ENCODE data around the gene NOS2. TPM values are rescaled to one million over a fixed set of nuclear protein-coding genes. Genes with fewer than 3 reads are reported as not detected.

NOS2 gene
- total RNA-seq, 6 donors from 2014 or later: 0.29 to 1.7 (median 0.78) TPM; not detected in 1

DNA sequence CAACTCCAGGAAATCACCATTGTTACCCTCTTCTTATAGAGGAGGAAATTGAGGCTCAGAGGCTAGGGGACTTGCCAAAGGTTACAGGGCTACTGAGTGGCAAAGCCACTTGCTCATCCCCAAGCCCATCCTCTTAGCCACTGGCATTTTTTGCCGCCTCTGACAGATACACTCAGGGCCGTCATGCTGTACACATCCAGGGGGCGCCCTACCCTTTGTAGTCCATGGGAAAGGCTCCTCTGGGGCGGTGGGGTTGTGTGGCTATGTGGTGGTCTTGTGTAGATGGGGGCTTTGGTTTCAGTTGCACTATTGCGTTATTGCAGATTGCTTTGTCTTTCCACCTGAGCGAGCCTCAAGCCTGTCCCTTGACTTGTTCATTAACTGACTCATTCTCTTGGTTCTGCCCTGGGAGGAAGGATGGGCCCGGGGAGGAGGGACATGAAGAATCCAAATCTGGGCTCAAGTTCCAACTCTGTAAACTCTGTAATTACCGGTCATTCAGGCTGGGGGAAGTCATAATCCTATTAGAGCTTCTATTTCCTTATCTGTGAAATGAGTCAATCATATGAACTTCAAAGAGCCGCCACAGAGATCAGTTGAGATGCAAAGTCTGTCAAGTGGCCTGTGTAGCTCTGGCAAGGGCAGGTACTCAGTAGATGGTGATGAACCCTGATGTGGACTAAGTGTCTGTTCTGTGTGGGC, 2.8 kb downstream of the NOS2 start:
- H3K36me3 ChIP-seq: no peaks in the 10 kb centered on the region
- DNase-seq (no peak), ATAC-seq (ENCODE audit: low FRiP score in 2 of 2) (no peak)
- peaks cover 0 to 11% (median 5%) of the 10 kb centered on the region in 4 donors for H3K27me3 ChIP-seq
- H3K27ac ChIP-seq: no peak overlapping the region
- peaks cover 6 to 12% (median 10%) of the 10 kb centered on the region in 4 donors for H3K4me1 ChIP-seq
- no peak overlapping the region for H3K4me3 ChIP-seq
- TF ChIP-seq POLR2A (IDR thresholded peaks at IDR 0.05) (no peak), EP300 (IDR thresholded peaks at IDR 0.05) (no peak), POLR2AphosphoS5 (IDR thresholded peaks at IDR 0.05) (no peak)
- TF ChIP-seq, protein P1, sequence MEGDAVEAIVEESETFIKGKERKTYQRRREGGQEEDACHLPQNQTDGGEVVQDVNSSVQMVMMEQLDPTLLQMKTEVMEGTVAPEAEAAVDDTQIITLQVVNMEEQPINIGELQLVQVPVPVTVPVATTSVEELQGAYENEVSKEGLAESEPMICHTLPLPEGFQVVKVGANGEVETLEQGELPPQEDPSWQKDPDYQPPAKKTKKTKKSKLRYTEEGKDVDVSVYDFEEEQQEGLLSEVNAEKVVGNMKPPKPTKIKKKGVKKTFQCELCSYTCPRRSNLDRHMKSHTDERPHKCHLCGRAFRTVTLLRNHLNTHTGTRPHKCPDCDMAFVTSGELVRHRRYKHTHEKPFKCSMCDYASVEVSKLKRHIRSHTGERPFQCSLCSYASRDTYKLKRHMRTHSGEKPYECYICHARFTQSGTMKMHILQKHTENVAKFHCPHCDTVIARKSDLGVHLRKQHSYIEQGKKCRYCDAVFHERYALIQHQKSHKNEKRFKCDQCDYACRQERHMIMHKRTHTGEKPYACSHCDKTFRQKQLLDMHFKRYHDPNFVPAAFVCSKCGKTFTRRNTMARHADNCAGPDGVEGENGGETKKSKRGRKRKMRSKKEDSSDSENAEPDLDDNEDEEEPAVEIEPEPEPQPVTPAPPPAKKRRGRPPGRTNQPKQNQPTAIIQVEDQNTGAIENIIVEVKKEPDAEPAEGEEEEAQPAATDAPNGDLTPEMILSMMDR (IDR thresholded peaks at IDR 0.05): no peak
- 66 to 71% methylated on average over 7 to 9 of the region's 9 CpGs for whole genome bisulfite sequencing, 2 donors
- H3K9me3 ChIP-seq: no peaks in the 10 kb centered on the region

DNA sequence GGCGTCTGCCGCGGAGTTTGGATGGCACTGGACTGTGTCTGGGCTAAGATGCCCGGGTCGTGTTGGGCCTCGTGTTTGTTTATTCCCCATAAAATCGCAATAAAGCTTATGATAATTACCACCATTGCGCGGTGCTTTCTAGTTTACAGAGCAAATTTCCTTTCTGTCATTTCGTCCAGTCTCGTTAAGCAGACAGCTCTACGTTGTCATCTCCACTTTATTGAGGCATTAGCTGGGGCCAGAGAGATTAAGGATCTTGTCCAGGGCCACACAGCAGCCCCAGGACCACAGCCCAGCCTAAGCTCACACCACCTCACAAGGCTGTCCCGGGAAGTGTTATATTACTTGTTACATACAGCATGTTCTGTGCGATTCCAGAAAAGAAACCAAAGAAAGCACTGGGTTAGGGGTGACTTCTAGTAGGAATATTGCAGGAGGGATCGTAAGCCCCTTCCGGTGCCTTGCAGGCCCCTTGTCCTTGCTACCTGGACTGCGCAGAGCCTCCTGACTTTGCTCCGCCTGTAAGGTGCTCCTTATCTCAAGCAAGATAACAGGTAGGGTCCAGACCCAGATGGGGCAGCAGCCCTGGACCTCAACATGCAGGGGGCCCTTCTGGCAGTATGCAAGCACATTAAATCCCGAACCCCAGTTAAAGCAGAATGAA, 6.3 kb downstream of the NOS2 start:
- Histone ChIP-seq H3K9me3 (no peaks in the 10 kb centered on the region), H3K36me3 (no peaks in the 10 kb centered on the region), H3K4me3 (peak overlapping the region; percentile 13 to 44 (median 36)), H3K27me3 (peaks cover 0 to 11% (median 5%) of the 10 kb centered on the region in 4 donors), H3K4me1 (peaks cover 6 to 12% (median 10%) of the 10 kb centered on the region in 4 donors), H3K27ac (no peak overlapping the region)
- no peak for DNase-seq
- TF ChIP-seq POLR2AphosphoS5 (IDR thresholded peaks at IDR 0.05) (no peak), EP300 (IDR thresholded peaks at IDR 0.05) (no peak), POLR2A (IDR thresholded peaks at IDR 0.05) (no peak)
- TF ChIP-seq, protein P1 (IDR thresholded peaks at IDR 0.05): no peak
- WGBS, 2 donors: 17 to 36% methylated on average over 15 to 19 of the region's 19 CpGs
- ATAC-seq (ENCODE audit: low FRiP score in 2 of 2): no peak

DNA sequence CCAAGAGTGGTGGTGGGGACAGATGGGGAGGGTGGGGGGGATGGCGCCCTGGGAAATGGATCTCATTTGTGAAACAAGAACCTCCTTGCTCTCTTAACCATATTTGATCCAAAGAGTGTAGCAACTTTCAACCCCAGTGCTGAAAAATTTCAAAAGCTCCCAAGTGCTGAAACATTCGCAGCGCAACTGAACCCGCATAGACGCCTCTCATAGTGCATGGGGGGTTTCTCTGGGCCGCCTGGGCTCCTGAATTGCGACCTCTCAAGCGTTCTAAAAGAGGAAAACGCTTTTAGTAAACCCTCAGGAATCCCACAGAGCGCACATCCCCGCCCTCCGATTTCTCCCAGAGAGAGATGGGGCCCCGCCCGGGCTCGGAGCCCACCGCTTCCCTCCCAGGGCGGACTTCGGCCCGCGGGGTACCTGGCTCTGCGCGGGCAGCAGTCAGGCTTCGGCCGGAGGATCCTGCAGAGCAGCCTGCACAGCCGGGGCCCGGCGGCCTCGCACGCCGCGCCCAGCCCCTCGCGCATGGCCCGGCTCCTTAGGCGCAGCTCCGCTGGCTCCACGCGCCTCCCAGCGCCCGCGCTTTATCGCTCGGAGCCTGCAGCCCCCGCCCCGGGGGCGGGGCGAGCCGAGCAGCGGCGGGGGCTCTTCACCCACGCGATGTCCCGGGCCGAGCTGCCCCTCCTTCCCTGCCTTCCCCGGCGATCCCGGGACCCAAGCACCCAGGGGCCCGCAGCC, 7.0 kb downstream of the NOS2 start:
- peaks cover 0 to 11% (median 5%) of the 10 kb centered on the region in 4 donors for H3K27me3 ChIP-seq
- H3K9me3 ChIP-seq: no peaks in the 10 kb centered on the region
- peak overlapping the region; percentile 13 to 44 (median 36) for H3K4me3 ChIP-seq
- no peaks in the 10 kb centered on the region for H3K36me3 ChIP-seq
- H3K27ac ChIP-seq: no peak overlapping the region
- peak in 1 of 2 donors; percentile 65 for ATAC-seq (ENCODE audit: low FRiP score in 2 of 2)
- TF ChIP-seq POLR2A (IDR thresholded peaks at IDR 0.05): no peak
- no peak for TF ChIP-seq EP300 (IDR thresholded peaks at IDR 0.05)
- no peak for TF ChIP-seq POLR2AphosphoS5 (IDR thresholded peaks at IDR 0.05)
- TF ChIP-seq, protein P1 (IDR thresholded peaks at IDR 0.05): no peak
- WGBS, 2 donors: 9 to 33% methylated on average over 10 to 32 of the region's 58 CpGs
- DNase-seq: peak in 1 of 2 donors; percentile 88
- peaks cover 6 to 12% (median 10%) of the 10 kb centered on the region in 4 donors for H3K4me1 ChIP-seq

DNA sequence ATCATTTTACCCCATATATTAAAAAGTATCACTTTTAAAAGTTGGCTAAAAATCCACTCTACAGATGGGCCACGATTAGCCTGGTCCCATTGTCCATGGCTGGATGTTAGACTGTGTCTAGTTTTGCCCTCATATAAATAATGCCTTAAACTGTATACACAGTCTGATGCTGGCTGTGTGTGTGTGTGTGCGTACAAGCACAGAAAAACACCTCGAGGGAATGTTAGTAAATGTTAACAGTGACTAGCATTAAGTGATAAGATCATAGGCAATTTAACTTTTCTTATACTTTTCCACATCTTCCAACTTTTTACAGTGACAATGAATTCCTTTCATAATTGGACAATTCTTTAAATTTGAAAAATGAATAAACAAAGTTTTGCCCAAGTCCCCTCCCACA, 8.2 kb downstream of the NOS2 start:
- peaks cover 6 to 12% (median 10%) of the 10 kb centered on the region in 4 donors for H3K4me1 ChIP-seq
- H3K4me3 ChIP-seq: no peak overlapping the region
- no peak overlapping the region for H3K27ac ChIP-seq
- no peaks in the 10 kb centered on the region for H3K9me3 ChIP-seq
- DNase-seq (no peak), ATAC-seq (ENCODE audit: low FRiP score in 2 of 2) (no peak)
- peaks cover 0 to 11% (median 5%) of the 10 kb centered on the region in 4 donors for H3K27me3 ChIP-seq
- WGBS, 2 donors: 58 to 66% methylated on average over 3 of the region's 3 CpGs
- no peak for TF ChIP-seq POLR2AphosphoS5 (IDR thresholded peaks at IDR 0.05)
- TF ChIP-seq, protein P1 (IDR thresholded peaks at IDR 0.05): no peak
- no peak for TF ChIP-seq POLR2A (IDR thresholded peaks at IDR 0.05)
- TF ChIP-seq EP300 (IDR thresholded peaks at IDR 0.05): no peak
- H3K36me3 ChIP-seq: no peaks in the 10 kb centered on the region

Data from upper lobe of left lung (tissue), 6 donors.